A549 (cell line): ENCODE results near the gene ARFRP1. TPM values are rescaled to one million over a fixed set of nuclear protein-coding genes. Genes with fewer than 3 reads are reported as not detected.
A peak's percentile ranks its signal among the peaks of the same experiment; 100 is the strongest.

ENCODE experiments used
- ATAC-seq, 2 experiments: fragments of 200-7000 bp in 1 of 2; fragments of >200 bp in 1 of 2; cut with Nextera tagmentation in 1 of 2; cut with Tn5 transposase in 1 of 2; 3 replicates each; pipeline versions ENCODE4 v1.8.0 to v1.9.1; 2018 to 2020; ENCODE audit warnings: mild to moderate bottlenecking in 1 of 2, moderate library complexity in 1 of 2
- CTCF ChIA-PET: fragments of 300-600 bp; sonication (Branson Sonifier 250); formaldehyde crosslinking; extraction: SDS; loops from one replicate; lab custom pipeline; 2021; ENCODE audit warnings: antibody characterized with exemption, inconsistent platforms; lab: Yijun Ruan, JAX
- POLR2A ChIA-PET: fragments of 350-600 bp; formaldehyde crosslinking; extraction: SDS; loops from one replicate; lab custom pipeline; 2021; ENCODE audit warnings: antibody characterized with exemption, inconsistent platforms; lab: Yijun Ruan, JAX
- DNase-seq, 2 experiments: peaks; one replicate each; pipeline versions ENCODE4 v3.0.0 to v3.0.0-alpha.2; 2011 to 2016; ENCODE audit warnings: low read depth in 1 of 2, low spot score in 1 of 2
- FAIRE-seq: peaks from 2 replicates; lab custom pipeline; 2011; peaks lifted over from hg19 to GRCh38; lab: Jason Lieb, UNC
- H3K27ac ChIP-seq, 2 experiments: fragments of >200 bp; sonication (Bioruptor Twin); formaldehyde crosslinking; 3 replicates each; pipeline ENCODE4 v1.5.1; 2016 to 2017
- H3K4me1 ChIP-seq: fragments of >200 bp; sonication (Bioruptor Twin); formaldehyde crosslinking; 3 replicates; pipeline ENCODE4 v1.6.1; 2016
- H3K4me2 ChIP-seq: fragments of >200 bp; sonication (Bioruptor Twin); formaldehyde crosslinking; 3 replicates; pipeline ENCODE4 v1.6.1; 2016
- H3K4me3 ChIP-seq: fragments of >200 bp; sonication (Bioruptor Twin); formaldehyde crosslinking; 3 replicates; pipeline ENCODE4 v1.5.1; 2016
- H3K9me3 ChIP-seq: fragments of >200 bp; sonication (Bioruptor Twin); formaldehyde crosslinking; 3 replicates; pipeline ENCODE4 v1.6.1; 2016
- CEBPB ChIP-seq, 2 experiments: fragments of >200 bp in 1 of 2; sonication (Bioruptor Twin) in 1 of 2; formaldehyde crosslinking in 1 of 2; IDR thresholded peaks; 2 replicates each; pipeline ENCODE4 v1.6.1; 2012 to 2016
- ESRRA ChIP-seq: fragments of 150-350 bp; IDR thresholded peaks from 2 replicates; pipeline ENCODE4 v1.6.1; 2014; ENCODE audit warnings: mild to moderate bottlenecking, low read length, borderline replicate concordance
- FOXS1 ChIP-seq: fragments of 250-450 bp; sonication (Bioruptor Pico); IDR thresholded peaks from 2 replicates; pipeline ENCODE4 v1.5.0; 2020; ENCODE audit warnings: mild to moderate bottlenecking, moderate library complexity
- JUN ChIP-seq, 2 experiments: fragments of >200 bp; sonication (Bioruptor Twin); formaldehyde crosslinking; IDR thresholded peaks; 2 replicates in 1 of 2; 3 replicates in 1 of 2; pipeline ENCODE4 v1.6.1; 2016 to 2017
- JUNB ChIP-seq: fragments of >200 bp; sonication (Bioruptor Twin); formaldehyde crosslinking; IDR thresholded peaks from 2 replicates; pipeline ENCODE4 v1.6.1; 2016
- MAFK ChIP-seq: fragments of 450-650 bp; IDR thresholded peaks from 2 replicates; pipeline ENCODE4 v1.6.1; 2014; ENCODE audit not compliant: partially characterized antibody
- NPAS2 ChIP-seq: fragments of 250-450 bp; sonication (Bioruptor Pico); IDR thresholded peaks from 2 replicates; pipeline ENCODE4 v1.8.0; 2022; ENCODE audit warnings: mild to moderate bottlenecking, moderate library complexity, borderline replicate concordance
- SMC3 ChIP-seq: fragments of >200 bp; sonication (Bioruptor Twin); formaldehyde crosslinking; IDR thresholded peaks from 3 replicates; pipeline ENCODE4 v1.6.1; 2018; ENCODE audit warnings: inconsistent platforms
- SREBF2 ChIP-seq: fragments of 450-650 bp; IDR thresholded peaks from 2 replicates; pipeline ENCODE4 v1.6.1; 2014; ENCODE audit warnings: mild to moderate bottlenecking, moderate library complexity
- ZNF302 ChIP-seq: fragments of 250-450 bp; sonication (Bioruptor Pico); IDR thresholded peaks from 2 replicates; pipeline ENCODE4 v1.9.0; 2021; ENCODE audit warnings: inconsistent platforms, mild to moderate bottlenecking, moderate library complexity
- WGBS: methylation state at CpG from one replicate; pipeline ENCODE4 v1.1.6; 2017; ENCODE audit errors: missing lambda C conversion rate; 5-methylcytosine and 5-hydroxymethylcytosine counted together
- polyA plus RNA-seq, 4 experiments: library from polyadenylated mRNA; depleted of rRNA in 3 of 4; stranded (reverse); fragments of >200 nt; fragmentation: RNase III in 1 of 4; extraction: RNeasy Plus Mini Kit Qiagen cat#74134 plus additional on column Dnase treatment in 1 of 4; gene quantifications; 2 replicates in 3 of 4; 3 replicates in 1 of 4; pipeline ENCODE4 v1.2.3, GENCODE V29; 2011 to 2017
- TF ChIP-seq, protein P1 (sequence below): fragments of 200-600 bp; sonication (generic); IDR thresholded peaks from 2 replicates; pipeline ENCODE4 v1.6.1; 2016; ENCODE audit warnings: antibody characterized with exemption, mild to moderate bottlenecking, moderate library complexity
- TF ChIP-seq, protein P2 (sequence below): fragments of >200 bp; sonication (Bioruptor Twin); formaldehyde crosslinking; IDR thresholded peaks from 2 replicates; pipeline ENCODE4 v1.6.1; 2016
- TF ChIP-seq, protein P3 (sequence below): fragments of 250-450 bp; sonication (Bioruptor Pico); IDR thresholded peaks from 2 replicates; pipeline ENCODE4 v1.5.0; 2021; ENCODE audit warnings: mild to moderate bottlenecking, moderate library complexity, borderline replicate concordance

The ARFRP1 gene
- polyA plus RNA-seq, 2 of the 4 experiments (the other 2 are of a cell fraction), result 25.1 to 29.7 TPM

DNA sequence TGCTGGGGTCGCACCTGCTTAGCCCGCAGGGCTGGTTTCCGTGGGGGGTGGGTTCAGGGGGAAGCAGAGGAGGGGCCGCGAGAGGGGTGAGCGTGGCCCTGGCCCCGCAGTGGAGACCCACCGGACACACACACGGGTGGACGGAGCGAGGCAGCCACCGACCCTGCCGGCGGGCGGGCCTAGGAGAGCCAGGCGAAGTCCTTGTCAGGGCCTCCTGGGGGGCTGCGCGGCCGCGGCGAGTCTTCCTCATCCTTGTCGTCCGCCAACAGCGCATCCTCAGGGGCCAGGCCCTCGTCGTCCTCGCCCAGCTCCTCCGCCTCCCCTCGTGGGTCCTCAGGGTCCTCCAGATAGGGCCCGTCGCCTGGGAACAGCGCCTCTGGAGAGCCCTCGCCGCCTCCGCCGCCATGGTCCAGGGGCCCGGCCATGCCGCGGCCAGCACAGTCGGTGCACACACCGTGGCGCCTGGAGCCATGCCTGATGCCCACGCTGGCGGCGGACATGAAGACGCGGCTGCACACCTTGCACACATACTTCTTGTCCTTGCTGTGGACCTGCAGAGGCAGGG lies 39.1 kb upstream of the ARFRP1 start:
- TF ChIP-seq FOXS1 (CRISPR knock-in tag), result no peak
- TF ChIP-seq, protein P1, sequence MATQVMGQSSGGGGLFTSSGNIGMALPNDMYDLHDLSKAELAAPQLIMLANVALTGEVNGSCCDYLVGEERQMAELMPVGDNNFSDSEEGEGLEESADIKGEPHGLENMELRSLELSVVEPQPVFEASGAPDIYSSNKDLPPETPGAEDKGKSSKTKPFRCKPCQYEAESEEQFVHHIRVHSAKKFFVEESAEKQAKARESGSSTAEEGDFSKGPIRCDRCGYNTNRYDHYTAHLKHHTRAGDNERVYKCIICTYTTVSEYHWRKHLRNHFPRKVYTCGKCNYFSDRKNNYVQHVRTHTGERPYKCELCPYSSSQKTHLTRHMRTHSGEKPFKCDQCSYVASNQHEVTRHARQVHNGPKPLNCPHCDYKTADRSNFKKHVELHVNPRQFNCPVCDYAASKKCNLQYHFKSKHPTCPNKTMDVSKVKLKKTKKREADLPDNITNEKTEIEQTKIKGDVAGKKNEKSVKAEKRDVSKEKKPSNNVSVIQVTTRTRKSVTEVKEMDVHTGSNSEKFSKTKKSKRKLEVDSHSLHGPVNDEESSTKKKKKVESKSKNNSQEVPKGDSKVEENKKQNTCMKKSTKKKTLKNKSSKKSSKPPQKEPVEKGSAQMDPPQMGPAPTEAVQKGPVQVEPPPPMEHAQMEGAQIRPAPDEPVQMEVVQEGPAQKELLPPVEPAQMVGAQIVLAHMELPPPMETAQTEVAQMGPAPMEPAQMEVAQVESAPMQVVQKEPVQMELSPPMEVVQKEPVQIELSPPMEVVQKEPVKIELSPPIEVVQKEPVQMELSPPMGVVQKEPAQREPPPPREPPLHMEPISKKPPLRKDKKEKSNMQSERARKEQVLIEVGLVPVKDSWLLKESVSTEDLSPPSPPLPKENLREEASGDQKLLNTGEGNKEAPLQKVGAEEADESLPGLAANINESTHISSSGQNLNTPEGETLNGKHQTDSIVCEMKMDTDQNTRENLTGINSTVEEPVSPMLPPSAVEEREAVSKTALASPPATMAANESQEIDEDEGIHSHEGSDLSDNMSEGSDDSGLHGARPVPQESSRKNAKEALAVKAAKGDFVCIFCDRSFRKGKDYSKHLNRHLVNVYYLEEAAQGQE, result no peak
- TF ChIP-seq, protein P2, sequence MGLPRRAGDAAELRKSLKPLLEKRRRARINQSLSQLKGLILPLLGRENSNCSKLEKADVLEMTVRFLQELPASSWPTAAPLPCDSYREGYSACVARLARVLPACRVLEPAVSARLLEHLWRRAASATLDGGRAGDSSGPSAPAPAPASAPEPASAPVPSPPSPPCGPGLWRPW, result no peak
- TF ChIP-seq SREBF2, result no peak
- H3K4me2 ChIP-seq, result no peak overlapping the region
- ATAC-seq, result no peak
- no peak overlapping the region for H3K27ac ChIP-seq
- peaks cover 4% of the 10 kb centered on the region for H3K4me1 ChIP-seq
- 97% methylated on average over 40 of the region's 47 CpGs for WGBS
- no peak overlapping the region for H3K4me3 ChIP-seq
- H3K9me3 ChIP-seq, result no peaks in the 10 kb centered on the region
- DNase-seq, result no peak
- no peak for FAIRE-seq
- CTCF ChIA-PET, result interaction anchor here (0.6 kb wide), 1 partner anchor 31 kb away, joined by 3 read pairs; no protein-coding TSS in a partner anchor
- POLR2A ChIA-PET, result no interaction called here

DNA sequence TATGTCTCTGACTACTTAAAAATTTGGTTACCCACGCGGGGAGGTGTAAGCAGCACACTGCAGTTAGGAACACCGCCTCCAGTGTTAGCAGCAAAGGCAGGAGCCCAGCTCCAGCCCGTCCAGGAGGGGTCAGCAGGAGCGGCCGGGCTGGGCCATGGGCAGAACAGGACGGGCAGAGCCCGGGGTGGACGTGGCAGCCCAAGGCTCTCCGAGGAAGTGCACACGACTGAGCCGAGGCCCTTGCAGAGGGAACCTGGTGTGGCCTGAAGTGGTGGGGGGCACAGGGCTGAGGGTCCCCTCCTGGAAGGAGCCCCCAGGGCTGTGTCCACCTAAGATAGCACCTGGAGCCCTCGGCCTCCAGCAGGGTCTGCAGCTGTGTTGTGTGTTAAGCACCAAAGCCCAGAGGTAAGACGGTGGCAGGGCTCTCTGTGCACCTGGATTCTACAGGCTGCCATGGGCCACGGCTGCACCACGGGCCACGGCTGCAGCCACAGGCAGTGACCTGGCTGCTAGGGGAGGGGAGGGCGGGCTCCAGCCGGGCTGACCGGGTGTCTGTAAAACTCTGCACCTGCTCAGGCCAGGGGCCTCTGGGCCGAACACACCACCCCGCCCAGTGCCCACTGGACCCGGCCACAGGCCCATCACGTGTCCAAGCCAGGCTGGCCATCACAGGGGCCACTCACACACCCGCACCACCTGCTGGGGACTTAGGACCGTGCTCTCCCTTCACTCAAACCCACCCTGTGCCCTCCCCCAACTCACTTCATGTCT lies 38.4 kb upstream of the ARFRP1 start:
- WGBS, result 88% methylated on average over 18 of the region's 26 CpGs
- FAIRE-seq, result no peak
- Histone ChIP-seq H3K4me2 (no peak overlapping the region), H3K27ac (no peak overlapping the region), H3K4me3 (no peak overlapping the region), H3K9me3 (no peaks in the 10 kb centered on the region), H3K4me1 (peaks cover 11% of the 10 kb centered on the region)
- ChIA-PET CTCF (interaction anchor here (0.6 to 1.1 kb wide), 2 partner anchors 35 to 209 kb away, joined by 3 read pairs; no protein-coding TSS in a partner anchor), POLR2A (no interaction called here)
- TF ChIP-seq NPAS2 (CRISPR knock-in tag) (no peak), JUN (IDR thresholded peaks at IDR 0.05) (no peak), SMC3 (no peak)
- ATAC-seq, result peak in 1 of 2 experiments; percentile 5; a peak in 1 of 6 replicates
- DNase-seq, result no peak

DNA sequence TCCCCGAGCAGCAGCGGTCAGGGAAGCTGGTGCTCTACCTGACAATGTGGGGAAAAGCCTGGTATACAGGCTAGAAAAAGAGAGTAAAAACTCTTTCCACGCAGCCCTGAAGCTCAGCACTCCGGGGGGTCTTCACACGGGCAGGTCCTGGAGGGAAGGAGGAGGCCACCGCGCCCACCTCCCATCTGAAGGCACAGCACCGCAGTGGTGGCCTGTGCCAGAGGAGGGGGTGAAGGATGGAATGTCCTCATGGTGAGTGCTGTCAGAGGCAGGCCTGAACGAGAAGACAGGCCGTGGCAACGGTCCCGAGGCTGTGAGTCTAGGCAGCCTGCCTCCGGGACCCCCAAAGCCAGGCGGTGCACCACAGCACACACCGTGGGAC lies 37.6 kb upstream of the ARFRP1 start:
- Histone ChIP-seq H3K4me3 (no peak overlapping the region), H3K4me1 (peaks cover 12% of the 10 kb centered on the region), H3K9me3 (no peaks in the 10 kb centered on the region), H3K27ac (no peak overlapping the region), H3K4me2 (no peak overlapping the region)
- ChIA-PET POLR2A (no interaction called here), CTCF (interaction anchor here (0.6 to 1.5 kb wide), 4 partner anchors 24 to 208 kb away, joined by 3 read pairs; no protein-coding TSS in a partner anchor)
- ATAC-seq (no peak), FAIRE-seq (no peak), DNase-seq (no peak)
- WGBS, result 84% methylated on average over 14 of the region's 15 CpGs
- TF ChIP-seq, protein P3, sequence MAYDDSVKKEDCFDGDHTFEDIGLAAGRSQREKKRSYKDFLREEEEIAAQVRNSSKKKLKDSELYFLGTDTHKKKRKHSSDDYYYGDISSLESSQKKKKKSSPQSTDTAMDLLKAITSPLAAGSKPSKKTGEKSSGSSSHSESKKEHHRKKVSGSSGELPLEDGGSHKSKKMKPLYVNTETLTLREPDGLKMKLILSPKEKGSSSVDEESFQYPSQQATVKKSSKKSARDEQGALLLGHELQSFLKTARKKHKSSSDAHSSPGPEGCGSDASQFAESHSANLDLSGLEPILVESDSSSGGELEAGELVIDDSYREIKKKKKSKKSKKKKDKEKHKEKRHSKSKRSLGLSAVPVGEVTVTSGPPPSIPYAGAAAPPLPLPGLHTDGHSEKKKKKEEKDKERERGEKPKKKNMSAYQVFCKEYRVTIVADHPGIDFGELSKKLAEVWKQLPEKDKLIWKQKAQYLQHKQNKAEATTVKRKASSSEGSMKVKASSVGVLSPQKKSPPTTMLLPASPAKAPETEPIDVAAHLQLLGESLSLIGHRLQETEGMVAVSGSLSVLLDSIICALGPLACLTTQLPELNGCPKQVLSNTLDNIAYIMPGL (CRISPR knock-in tag), result no peak
- TF ChIP-seq ZNF302 (CRISPR knock-in tag), result no peak
- TF ChIP-seq CEBPB (IDR thresholded peaks at IDR 0.05), result no peak
- no peak for TF ChIP-seq ESRRA
- TF ChIP-seq JUNB, result no peak
- TF ChIP-seq NPAS2 (CRISPR knock-in tag), result no peak
- no peak for TF ChIP-seq MAFK
